Glomerular endothelial cell (primary cell): Measurements from ENCODE around the gene COL5A1. TPM values are rescaled to one million over a fixed set of nuclear protein-coding genes. Genes with fewer than 3 reads are reported as not detected.

Source experiments
- DNase-seq: peaks from one replicate; pipeline ENCODE4 v3.0.0-alpha.2; 2011; ENCODE audit warnings: low read depth, low spot score; ENCODE audit errors: extremely low read depth
- total RNA-seq: library from RNA; depleted of rRNA; stranded (reverse); fragments of >200 nt; gene quantifications from 2 replicates; pipeline ENCODE4 v1.2.3, GENCODE V29; 2015

Gene COL5A1
- total RNA-seq, 1 donor from 2014 or later = 366 TPM

DNA sequence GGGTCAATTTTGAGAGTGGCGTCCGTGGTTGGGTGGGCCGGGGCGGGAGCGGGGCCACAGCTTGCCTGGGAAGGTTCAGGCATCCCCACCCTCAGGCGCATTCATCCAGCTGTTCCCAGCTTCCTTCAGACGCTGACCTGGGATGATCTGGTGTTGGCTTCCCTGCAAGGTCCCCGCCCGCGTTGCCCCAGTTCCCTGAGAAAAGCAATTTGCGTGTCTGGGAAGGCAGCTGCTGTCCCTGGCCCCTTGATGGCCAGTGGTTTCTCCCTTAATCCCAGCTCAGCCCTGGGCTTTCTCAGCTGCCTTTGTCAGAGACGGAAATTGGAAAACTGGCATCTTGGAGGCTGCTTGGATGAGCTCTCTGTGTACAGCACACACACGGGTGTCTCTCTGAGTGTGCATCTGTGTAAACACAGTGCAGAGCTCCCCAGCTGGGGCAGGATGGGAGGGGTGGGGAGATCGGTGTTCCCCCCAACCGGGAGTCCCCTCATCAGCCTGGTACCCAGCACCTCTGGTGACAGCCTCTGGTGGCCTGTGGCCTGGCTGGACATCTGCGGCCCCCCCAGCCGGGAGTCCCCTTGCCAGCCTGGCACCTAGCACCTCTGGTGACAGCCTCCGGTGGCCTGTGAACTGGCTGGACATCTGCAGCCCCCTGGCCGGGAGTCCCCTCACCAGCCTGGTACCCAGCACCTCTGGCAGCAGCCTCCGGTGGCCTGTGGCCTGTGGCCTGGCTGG lies 94.0 kb downstream of the COL5A1 start:
- DNase-seq = no peak

DNA sequence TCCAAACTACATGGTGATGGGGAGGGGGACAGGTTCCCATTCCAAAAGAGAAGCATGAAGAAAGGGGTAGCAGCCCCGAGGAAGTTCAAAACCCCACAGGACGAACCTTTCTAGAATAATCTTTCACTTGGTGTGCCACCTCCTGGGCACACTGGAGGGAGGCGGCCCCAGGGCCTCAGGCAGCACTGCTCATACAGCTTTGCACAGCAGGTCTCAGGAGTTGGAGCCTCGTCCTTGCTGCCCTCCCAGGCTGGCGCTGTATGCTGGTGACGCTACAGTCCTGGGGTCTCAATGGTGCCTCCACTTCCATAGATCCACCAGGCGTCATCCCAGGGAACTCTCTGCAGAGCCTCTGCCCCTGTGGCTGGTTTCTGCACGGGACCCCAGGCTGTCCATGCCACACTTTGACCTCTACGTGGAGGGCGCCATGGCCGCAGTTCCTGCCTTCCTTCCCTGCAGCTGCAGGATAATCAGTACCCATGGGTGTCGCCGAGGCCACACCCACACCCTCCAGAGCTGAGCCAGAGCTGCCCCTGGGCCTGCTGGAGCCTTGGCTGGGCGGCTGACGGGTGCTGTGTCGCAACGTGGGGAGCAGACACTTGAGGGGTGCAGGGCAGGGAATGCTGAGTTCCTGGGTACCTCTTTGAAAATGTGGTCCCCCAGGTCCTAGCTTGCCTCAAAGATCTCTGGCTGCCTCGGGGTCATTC lies 95.3 kb downstream of the COL5A1 start:
- DNase-seq = no peak

- no peak for DNase-seq
Observed at GRCh38 chr9:134737842-134738580, 96.4 kb downstream of the COL5A1 start.

- DNase-seq = no peak
Observed at GRCh38 chr9:134738869-134739659, 97.5 kb downstream of the COL5A1 start.

GRCh38 chr9:134739660-134739968 lies 98.0 kb downstream of the COL5A1 start:
- no peak for DNase-seq

DNA sequence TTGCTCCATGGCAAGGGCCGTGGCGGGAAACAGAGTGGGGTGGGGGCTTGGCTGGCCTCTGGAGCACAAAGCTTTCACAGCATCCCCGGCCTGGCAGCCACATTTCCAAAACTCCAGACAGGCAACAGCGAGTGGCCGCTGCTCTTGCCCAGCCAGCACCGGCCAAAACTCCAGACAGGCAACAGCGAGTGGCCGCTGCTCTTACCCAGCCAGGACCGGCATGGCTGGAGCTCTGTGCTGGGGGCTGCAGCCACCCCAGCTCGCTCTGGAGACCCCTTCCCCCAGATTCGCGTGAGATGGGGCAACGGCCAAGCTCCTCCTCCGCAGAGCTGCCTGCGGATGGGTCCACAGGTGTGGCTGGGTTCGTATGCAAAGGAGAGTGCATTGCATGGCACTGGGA lies 98.5 kb downstream of the COL5A1 start:
- DNase-seq = no peak

DNA sequence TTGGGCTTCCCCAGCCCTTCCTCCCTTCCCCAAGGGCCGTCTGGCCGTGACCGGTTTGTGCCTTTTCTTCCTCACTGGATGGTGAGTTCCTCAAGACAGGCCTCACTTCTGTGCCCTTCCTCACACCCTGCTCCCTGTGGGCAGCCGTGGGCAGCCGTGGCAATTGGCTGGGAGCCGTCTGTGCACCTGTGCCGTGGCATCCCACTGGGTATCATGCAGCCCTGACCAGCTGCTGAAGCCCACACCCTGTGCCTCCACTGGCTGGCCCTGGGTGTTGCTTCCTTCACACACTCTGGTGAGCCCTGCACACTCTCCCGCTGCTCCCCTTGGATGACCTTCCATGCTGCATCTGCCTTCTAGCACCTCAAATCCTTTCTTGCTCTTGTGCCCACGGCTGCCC lies 100.2 kb downstream of the COL5A1 start:
- DNase-seq = no peak

DNA sequence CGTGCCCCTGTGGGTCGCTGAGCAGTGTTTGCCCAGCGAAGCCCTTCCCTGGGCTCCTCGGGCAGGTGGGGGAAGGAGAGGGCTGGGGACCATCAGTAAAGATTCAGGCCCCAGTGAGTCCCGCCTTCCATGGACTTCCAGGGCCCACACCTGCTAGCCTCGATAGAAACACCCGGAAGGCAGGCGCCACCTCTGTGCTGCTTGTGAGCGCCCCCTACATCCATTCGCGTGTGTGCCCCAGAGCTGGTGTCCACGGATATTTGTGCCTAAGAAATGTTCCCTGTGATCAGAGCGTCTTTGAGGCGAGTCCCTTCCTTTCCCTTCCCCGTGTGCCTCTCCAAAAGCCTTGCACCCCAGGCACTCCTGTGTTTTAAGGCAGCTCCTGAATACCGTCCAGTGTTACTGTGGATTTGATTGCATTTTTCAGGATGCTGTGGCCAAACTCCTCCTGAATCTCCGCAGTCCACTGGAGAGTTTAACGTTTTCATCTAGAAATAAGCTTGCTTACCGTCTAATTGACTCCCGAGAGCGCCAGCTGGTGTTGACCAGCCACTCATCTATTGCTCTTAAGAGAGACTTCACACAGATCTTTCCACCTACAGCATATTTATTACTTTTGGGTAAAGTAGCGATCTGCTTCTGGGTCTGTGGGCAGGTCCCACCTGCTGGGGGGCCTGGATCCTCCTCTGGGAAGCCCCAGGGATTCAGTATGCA lies 101.4 kb downstream of the COL5A1 start:
- DNase-seq = no peak

DNA sequence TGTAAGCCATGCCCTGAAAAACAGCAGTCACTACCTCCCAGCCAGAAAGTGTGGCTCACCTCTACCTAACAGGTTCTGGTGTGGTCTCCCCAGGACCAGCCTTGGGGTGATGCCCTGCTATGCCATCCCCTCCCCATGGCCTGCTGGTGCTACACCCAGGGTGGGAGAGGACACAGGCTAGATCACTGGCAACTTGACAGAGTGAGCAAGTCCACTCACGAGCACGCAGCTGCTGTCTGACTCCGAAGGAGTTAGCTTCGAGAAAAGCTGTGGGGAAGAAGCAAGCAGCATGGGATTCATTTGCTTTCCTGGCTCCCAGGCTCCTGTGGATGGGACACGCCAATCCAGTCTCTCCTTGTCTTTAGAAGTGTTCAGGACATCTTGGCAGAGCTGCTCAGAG lies 102.2 kb downstream of the COL5A1 start:
- DNase-seq = no peak

- DNase-seq = no peak
Observed at GRCh38 chr9:134744385-134745295, 103.0 kb downstream of the COL5A1 start.

DNA sequence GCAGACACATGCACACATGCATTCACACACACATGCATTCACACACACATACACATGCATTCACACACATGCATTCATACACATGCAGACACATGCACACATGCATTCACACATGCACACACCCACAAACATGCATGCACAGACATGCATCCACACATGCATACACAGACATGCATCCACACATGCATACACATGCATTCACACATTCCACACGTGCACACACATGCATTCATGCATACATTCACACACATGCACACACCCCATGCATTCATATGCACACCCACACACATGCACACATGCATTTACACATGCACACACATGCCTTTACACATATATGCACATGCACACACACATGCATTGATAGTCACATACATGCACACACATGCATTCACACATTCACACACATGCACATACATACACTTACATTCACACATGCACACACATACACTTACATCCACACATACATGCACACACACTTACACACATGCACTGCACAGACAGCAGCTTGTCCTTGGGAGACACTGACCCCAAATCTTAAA lies 106.4 kb downstream of the COL5A1 start:
- no peak for DNase-seq

GRCh38 chr9:134748591-134748990 lies 107.0 kb downstream of the COL5A1 start:
- no peak for DNase-seq

DNA sequence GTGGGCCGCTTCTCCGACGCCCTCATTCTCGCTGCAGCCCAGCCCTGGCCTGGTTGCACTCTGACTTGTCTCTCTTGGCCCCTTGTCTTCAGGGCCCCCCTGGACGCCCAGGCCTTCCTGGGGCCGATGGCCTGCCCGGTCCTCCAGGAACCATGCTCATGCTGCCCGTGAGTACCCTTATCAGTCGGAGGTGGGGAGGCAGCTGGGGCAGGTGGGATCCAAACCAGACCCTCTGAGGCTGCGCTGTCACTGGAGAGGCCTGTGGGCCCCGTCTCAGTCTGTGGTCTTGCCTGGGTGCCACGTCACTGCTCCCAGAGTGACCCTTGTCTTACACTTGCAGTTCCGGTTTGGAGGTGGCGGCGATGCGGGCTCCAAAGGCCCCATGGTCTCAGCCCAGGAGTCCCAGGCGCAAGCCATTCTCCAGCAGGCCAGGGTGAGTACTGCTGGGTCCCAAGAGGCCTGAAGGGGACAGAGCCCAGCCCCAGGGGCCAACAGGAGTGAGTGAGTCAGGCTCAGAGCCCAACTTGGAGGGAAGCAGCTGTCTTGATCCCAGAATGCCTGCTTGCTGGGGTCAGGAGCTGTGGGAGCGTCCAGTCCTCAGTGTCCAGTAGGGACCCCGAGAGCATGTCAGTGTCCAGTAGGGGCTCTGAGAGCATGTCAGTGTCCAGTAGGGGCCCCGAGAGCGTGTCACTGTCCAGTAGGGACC lies 109.0 kb downstream of the COL5A1 start:
- DNase-seq = no peak

GRCh38 chr9:134751622-134752021 lies 110.0 kb downstream of the COL5A1 start:
- no peak for DNase-seq

GRCh38 chr9:134752471-134753168 lies 111.0 kb downstream of the COL5A1 start:
- no peak for DNase-seq

DNA sequence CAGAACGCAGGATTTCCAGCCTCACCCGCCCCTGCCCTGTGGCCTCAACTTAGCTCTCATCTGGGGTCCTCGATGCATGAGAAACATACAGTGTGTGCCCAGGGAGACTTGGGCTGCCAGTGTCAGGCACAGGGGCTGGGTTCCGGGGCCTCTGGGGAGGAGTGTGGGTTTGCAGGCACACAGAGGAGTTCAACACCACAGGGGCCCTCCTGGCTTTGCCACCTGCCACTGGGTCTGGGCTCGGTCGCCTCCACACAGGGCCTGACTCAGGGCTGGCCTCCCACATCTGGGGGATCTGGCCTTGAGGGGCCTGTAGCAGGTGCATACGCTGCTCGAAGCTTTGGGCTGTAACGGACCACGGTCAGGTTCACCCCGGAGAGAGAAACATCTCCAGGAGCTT lies 111.6 kb downstream of the COL5A1 start:
- no peak for DNase-seq

GRCh38 chr9:134755221-134755907 lies 113.8 kb downstream of the COL5A1 start:
- no peak for DNase-seq
